SW 1271 (cell line): Measurements from ENCODE around the gene CAMKK2.
"Not testable (repeated sequence)": the region's sequence is repeated elsewhere in the genome, so short reads cannot be mapped to it uniquely, and the experiment has no call there.

ENCODE experiments used
- DNase-seq, 2 experiments: peaks; one replicate each; lab custom pipeline; 2025; lab: John Stamatoyannopoulos, UW

CAMKK2 gene

DNA sequence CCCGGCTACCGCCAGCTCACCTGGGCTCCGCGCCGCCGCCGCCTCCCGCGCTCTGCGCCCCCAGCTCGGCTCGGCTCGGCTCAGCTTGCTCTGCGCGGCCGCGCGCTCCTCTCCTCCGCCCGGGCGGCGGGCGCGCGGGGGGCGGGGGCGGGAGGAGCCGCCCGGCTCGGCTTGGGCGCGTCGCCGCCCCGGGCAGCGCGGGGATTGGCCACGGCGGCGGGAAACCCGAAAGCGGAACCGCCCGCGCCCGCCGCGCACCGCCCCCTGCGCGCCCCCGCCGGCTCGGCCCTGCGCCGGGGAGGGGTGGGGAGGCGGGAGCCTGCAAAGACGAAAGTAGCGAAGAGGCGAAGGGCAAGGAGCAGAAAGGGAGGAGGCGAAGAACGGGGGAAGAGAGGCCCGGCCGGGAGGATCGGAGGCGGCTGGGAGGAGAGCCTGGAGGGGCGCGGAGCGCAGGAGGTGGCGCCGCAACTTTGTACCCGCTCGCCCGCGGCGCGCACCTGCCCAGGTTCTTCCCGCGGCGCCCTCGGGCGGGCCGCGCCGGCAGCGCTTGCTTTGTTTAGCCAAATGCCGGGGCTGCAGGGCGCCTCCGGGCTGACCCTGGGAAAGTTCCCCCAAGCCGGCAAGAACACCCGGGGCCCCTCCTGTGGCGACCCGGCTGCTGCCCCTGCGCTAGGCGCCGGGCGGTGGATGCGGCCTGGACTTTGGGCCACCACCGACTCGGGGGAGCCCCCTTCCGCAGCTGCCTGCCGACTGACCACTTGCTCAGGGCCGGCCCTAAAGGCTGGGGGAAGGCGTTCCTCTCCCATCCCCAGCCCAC, at the start of gene CAMKK2:
Gene CAMKK2, minus strand, starts transcription at position 92 of the 817 bp plus-strand sequence. CDS start 22,183 bp downstream, outside the sequence.
- DNase-seq: peak; percentile 62 to 79

DNA sequence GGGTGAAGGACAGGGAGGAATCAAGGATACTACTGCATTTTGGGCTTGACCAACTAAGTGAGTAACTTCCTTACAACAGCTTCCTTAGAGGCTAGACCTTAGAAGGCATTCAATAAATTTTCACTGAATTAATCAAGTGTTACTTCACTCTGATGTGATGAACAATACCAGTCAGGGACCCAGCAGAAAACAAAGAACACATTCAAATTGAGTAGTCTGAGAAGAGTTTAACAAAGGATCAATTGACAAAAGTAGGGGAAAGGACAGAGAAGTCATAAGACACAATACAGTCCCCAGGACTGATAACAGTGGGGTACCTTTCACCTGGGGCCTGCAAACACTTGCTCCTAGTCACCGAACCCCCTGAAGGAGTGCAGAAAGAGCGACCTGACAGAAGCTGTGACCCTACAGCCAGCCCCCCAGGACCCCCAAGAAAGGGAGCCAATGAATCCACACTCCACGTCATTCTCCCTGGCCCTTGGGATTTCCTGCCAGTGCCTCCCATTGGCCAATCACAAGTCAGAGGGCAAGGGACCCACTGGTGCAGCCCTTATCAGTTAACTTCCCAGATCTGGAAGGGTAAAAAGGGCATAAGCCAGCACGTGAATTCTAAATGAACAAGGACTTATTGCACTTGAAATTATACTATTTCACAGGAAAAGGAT, 48.8 kb upstream of the CAMKK2 start:
- DNase-seq: no peak

DNA sequence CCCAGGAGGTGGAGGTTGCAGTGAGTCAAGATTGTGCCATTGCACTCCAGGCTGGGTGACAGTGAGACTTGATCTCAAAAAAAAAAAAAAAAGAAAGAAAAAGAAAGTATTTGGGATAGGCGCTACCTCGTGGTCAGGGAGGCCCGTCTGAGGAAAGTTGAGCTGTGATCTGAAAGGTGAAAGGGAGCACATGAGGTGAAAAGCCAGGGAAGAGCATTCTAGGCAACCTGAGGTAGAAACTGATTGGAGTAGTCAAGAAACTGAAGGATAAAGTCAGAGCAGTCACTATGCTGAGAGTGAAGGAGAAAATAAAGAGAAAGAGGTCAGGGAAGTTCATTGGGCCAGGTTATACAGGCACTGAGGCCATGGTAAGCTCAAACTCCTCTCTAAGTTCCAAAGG, 48.0 kb upstream of the CAMKK2 start:
- no peak for DNase-seq

DNA sequence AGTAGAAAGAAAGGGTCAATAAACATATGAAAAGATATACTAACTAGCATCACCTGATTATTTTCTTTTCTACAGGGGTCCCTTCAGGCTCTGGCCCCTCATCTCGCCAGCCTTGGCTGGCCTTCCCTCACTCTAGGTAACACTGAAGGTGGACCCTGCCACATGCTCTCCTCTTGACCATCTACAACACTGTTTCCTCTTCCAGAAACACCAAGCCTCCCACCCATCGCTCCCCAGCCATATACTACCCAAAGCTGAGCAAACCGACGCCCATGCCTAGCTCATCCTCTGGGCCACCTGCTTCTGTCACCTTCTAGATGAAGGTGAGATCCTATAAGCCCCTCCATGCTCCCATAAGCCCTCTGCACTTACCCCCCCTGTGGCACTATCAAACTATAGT, 40.9 kb upstream of the CAMKK2 start:
- DNase-seq: no peak

DNA sequence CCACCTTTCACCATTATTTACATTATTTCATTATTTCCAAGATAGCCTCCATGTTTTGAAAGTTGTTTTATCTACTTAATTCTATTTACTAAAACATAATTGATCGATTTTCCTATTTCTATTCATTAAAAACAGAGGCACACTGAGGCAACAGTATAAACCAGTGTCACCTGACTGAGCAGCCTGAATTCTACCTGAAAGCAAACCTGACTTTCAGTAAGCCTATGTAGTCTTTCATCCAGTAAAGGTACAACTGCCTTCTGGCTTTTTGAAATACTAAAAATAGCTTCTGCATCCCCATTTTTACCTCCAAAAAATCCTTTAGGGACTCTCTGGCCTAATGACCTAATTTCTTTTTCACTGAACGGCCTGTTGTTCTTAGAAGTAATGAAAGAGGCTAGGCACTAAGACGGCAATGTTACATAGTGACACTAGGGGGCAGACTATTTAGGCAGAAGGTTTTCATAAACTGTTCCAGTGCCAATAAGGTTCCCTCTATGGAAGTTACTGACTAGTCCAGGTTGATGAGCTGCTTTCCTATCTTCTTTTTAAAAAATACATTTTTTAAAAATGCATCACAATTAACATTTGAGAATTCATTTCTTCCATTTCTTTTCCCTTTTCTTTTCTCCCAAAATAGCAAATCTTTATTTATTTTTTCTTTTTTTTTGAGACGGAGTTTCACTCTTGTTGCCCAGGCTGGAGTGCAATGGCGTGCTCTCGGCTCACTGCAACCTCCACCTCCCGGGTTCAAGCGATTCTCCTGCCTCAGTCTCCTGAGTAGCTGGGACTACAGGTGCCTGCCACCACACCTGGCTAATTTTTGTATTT, 38.2 kb upstream of the CAMKK2 start:
- DNase-seq: peak; percentile 25 to 90

DNA sequence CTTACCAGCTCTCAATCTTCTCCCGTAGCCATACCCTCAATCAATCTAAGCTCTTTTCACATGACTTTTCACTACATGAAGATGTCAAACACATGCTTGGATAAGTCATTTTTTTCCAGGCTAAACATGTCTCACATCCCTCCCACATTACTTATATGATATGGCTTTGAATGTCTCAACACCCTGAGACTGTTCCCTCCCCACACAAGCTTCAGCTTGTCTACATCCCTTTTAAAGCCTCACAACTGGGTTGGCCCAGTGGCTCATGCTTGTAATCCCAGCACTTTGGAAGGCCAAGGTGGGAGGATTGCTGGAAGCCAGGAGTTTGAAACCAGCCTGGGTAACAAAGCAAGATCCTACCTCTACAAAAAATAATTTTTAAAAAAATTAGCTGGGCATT, 37.2 kb upstream of the CAMKK2 start:
- no peak for DNase-seq

DNA sequence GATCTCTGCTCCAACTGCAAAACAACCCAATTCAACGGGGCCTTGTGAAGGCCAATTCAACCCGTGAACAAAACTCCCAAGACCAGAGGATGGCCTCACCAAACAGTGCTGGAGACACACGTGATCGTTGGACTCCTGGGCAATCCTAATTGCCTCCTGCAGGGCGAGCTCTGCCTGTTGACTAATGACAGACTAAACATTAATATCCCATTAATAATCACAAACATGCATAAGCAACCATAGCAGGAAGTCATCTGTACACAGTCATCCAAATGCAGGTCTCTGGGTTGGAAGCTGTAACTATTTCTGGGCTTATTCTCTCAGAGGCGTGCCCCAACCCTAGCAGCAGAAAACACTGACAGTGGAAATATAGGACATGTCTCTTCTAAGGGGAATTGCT, 34.7 kb upstream of the CAMKK2 start:
- DNase-seq: no peak

DNA sequence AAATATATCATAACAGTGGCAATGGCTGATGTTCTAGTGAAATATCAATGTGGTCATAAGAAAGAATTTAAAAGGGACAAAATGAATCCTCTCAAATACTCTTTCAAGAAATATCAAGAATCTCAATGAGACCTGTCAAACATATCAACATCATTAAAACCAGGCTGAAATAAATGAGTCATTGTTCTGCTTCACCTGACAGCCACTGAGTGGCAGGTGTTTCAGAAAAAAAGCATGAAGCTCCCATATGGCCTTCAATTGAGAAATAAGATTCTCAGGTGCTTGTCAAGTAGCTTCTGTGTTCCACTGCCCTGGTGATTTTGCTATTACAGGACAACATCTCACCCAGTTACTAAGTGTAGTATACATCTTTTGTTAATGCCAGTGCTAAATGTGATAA, 34.2 kb upstream of the CAMKK2 start:
- no peak for DNase-seq

DNA sequence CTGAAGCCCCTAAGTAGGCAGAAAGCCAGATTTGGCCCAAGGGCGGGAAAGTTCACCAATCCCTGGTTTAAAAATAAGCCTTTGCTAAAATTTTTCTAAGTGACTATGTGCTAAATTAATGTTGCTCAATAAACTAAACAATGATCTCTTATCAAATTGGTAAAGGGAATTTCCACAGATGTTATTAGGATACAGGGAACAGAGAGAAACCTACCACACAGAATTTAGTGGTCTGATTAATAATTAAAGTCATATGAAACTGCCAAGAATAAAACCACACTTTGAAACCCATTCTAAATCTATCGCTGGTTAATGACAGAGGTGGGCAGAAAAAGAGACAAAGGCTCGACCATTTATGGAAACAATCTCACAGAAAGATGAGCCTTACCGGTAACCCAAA, 33.7 kb upstream of the CAMKK2 start:
- no peak for DNase-seq

DNA sequence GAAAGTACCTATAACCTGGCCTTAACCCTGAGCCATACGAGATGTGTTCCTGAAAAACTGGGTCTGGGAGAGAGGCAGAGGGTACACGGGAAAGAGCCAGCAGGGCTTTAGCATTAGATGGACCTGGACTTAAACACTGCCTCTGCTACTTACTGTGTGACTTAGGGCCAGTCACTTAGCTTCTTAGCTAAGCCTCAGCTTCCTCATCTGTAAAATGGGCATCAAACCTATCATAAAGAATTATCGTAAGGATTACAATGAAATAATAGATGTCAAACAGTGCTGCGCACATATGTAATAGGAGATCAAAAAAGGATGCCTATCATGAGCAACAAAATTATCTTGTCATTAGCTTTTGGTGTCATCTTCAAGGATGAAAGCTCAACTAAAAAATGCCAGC, 32.1 kb upstream of the CAMKK2 start:
- DNase-seq: no peak

DNA sequence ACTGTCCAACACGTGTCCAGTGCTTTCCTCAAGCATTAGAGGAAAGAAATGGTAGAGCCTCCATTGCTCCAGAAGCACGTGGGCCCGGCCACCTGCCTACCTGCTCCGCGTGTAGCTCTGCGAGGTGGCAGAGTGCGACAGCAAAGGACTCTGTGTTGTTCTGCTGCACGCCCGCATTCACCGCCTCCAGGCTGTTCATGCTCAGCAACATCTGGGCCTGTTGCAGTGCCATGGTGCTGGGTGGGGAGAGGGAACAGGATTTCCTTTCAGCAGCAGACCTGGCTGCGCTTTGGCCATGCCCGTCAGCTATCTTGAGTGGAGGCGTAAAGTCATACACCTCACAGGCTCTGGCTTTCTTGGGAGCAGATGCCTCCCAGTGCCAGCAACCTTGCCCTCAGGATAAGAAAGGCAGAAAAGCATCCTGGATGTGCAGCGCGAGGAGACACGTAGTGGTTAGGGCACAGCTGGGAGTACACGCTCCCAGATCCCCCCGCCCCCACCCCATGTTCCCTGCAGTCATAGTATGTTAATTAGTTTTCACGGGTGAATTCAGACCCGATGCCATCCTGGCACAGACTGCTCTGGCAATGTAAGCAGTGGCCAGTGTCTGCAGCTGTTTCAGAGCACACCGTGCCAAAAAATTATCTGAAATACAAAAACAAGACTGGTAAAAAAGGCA, 30.6 kb upstream of the CAMKK2 start:
- DNase-seq: no peak

DNA sequence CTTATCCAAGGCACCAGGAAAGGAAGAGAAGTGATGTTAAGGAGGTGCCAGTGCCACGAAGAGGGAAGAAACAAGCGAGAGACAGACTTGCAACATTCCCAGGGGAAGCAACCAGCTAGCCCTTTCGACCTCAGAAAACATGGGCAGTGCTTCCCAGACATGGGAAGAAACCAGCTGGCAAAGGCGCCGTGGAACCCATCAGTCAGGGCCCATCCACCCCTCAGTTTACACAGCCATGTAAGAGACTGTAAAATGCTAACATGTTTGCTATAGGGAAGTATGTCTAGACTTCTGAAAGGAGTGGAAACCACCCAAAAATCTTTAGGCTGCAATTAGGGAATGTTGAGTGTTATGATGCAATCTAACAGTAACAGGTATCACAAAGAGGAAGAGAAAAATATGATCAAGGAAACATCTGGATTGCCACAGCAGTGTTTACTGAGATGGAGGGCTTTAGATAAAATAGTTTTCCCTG, 29.4 kb upstream of the CAMKK2 start:
- DNase-seq: no peak

DNA sequence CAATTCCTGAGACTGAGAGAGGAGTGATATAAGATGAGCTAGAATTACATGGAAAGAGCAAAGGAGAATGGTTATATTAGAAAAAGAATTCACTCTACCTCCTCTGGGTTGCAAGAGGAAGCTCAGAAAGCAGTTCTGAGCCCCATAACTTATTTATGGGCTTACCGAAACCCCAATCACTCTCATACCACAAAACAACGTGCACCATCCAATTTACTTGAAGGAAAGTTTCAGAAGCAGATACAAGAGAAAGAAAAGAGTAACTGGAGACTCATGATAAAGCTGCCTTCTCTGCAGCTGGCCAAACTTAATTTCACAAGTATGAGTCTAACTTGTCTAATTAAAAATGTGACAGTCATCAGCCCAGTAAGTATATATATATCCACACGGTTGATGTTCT, 27.4 kb upstream of the CAMKK2 start:
- no peak for DNase-seq

DNA sequence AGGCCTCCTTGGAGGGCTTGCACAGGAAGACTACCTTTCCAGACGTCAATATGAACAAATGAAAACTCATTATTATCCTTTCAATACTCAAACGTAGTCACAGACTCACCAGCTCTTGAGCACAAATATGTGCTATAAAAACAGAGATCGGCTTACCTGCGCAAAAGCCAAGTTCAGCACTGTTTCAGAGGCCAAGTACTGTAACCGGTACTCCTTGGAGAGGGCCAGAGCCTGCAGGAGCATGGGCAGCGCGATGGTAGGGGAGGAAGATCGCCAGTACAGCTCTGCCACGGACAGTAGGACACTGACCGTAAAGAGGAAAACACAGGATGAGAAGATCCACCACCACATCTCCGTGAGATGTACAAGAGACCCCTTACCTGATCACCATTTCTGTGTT, 21.6 kb upstream of the CAMKK2 start:
- no peak for DNase-seq

DNA sequence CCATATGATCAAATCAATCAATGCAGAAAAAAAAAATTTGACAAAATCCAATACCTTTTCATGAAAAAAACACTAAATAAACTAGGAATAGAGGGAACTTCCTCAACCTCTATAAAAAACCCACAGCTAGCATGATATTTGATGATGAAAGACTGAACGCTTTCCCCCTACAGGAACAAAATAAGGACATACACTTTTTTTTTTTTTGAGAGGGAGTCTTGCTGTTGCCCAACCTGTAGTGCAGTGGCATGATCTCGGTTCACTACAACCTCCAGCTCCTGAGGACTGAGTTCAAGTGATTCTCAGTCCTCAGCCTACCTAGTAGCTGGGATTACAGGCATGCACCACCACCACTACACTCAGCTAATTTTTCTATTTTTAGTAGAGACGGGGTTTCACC, 17.9 kb upstream of the CAMKK2 start:
- DNase-seq: no peak

DNA sequence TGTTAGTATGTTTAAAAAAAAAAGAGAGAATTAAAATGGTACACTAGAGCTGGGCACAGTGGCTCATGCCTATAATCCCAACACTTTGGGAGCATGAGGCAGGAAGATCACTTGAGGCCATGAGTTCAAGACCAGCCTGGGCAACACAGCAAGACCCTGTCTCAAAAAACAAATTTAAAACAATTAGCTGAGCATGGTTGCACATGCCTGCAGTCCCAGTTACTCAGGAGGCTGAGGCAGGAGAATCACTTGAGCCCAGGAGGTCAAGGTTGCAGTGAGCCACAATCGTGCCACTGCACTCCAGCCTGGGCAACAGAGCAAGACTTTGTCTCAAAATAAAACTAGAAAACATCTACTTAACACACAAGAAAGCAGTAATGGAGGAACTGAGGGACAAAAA, 13.7 kb upstream of the CAMKK2 start:
- not testable (repeated sequence) for DNase-seq

DNA sequence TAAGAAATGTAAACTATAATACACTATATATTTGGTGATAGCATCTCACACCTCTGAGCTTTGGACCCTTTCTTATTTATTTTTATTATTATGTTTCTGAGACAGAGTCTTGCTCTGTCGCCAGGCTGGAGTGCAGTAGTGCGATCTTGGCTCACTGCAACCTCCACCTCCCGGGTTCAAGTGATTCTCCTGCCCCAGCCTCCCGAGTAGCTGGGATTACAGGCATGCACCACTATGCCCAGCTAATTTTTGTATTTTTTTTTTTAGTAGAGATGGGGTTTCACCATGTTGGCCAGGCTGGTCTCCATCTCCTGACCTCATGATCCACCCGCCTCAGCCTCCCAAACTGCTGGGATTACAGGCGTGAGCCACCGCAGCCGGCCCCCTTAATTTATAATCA, 10.9 kb upstream of the CAMKK2 start:
- not testable (repeated sequence) for DNase-seq

DNA sequence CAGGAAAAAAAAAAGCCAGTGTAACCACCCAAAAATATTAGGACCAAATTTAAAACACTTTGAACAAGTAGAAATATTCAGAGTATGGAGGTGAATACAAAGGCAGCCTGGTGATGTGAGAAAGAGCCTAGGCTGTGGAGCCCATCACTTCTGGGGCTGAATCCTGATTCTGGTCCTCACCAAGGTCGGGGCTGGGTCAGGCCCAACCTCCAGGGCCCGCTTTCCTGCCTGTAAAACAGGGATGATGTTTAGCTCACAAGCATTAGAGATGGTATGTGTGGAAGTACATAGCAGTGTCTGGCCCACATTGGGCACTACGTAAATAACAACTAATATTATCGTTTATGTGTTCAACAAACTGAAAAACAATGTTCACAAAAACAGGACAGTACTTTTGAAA, 7.8 kb upstream of the CAMKK2 start:
- DNase-seq: no peak

DNA sequence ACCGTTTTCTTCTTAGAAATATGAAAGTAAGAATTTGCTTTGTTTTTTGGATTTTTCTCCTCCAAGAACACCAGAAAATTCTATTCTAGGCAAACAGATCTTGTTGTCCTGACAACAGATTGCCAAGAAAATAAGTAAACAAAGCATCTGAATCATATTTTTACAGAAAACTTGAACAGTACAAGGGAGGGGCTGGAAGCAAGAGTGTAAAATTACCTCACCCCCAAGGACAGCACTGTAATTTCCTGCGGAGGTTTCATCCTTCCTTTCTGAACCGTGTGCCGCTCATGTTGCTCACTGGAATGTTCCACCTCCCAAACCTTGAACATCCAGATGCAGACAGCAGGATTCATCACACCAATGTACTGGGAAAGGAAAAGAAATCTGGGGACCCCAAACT, 5.4 kb upstream of the CAMKK2 start:
- DNase-seq: no peak

DNA sequence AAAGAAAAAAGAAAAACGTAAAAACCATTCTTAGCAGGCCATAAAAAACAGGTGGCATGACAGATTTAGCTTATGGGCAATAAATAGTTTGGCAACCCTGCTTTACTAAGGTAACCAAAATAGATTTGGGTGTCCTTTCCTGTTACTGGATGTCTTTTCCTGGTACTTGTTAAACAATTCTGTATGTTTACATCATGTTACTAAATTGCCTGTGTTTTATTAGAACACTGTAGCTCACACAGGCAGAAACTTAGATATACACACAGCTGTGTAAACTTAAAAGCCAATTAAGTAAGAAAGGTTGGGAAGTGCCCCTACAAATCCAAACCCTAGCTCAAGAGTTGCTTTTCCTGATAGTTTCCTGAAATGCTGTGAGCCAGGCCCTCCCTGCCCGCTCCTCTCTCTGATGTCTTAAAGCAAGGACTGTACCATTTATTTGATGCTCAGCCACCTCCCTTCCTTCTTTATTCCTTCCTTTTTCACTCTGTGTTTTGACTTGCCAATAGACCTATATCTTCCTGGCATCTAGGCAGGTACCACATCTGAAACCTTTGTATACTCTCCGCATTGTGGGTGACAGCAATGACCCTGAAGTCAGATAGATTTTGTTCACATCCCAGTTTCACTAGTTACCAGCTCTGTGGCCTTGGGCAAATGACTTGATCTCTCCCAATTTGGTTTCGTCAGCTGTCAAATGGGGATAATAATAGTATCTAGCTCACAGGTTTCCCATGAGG, 3.7 kb upstream of the CAMKK2 start:
- no peak for DNase-seq

DNA sequence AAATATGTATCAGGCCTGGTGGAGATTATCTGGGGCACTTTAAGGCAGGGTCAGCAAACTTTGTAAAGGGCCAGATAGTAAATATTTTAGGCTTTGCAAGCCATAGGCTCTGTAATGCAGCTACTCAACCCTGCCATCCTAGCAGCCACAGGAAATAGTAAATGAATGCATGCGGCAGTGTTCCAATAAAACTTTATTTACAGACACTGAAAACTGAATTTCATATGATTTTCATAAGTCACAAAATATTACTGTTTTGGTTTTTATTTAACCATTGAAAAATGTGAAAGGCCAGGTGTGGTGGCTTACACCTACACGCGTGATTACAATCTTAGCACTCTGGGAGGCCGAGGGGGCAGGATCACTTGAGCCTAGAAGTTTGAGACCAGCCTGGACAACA, 3.2 kb upstream of the CAMKK2 start:
- no peak for DNase-seq
